ENCODE data around the gene FMNL3.
"Not testable (repeated sequence)": the region's sequence is repeated elsewhere in the genome, so short reads cannot be mapped to it uniquely, and the experiment has no call there.

Gene FMNL3, protein sequence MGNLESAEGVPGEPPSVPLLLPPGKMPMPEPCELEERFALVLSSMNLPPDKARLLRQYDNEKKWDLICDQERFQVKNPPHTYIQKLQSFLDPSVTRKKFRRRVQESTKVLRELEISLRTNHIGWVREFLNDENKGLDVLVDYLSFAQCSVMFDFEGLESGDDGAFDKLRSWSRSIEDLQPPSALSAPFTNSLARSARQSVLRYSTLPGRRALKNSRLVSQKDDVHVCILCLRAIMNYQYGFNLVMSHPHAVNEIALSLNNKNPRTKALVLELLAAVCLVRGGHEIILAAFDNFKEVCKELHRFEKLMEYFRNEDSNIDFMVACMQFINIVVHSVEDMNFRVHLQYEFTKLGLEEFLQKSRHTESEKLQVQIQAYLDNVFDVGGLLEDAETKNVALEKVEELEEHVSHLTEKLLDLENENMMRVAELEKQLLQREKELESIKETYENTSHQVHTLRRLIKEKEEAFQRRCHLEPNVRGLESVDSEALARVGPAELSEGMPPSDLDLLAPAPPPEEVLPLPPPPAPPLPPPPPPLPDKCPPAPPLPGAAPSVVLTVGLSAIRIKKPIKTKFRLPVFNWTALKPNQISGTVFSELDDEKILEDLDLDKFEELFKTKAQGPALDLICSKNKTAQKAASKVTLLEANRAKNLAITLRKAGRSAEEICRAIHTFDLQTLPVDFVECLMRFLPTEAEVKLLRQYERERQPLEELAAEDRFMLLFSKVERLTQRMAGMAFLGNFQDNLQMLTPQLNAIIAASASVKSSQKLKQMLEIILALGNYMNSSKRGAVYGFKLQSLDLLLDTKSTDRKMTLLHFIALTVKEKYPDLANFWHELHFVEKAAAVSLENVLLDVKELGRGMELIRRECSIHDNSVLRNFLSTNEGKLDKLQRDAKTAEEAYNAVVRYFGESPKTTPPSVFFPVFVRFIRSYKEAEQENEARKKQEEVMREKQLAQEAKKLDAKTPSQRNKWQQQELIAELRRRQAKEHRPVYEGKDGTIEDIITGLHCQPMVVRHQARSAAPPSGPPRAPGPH

DNA sequence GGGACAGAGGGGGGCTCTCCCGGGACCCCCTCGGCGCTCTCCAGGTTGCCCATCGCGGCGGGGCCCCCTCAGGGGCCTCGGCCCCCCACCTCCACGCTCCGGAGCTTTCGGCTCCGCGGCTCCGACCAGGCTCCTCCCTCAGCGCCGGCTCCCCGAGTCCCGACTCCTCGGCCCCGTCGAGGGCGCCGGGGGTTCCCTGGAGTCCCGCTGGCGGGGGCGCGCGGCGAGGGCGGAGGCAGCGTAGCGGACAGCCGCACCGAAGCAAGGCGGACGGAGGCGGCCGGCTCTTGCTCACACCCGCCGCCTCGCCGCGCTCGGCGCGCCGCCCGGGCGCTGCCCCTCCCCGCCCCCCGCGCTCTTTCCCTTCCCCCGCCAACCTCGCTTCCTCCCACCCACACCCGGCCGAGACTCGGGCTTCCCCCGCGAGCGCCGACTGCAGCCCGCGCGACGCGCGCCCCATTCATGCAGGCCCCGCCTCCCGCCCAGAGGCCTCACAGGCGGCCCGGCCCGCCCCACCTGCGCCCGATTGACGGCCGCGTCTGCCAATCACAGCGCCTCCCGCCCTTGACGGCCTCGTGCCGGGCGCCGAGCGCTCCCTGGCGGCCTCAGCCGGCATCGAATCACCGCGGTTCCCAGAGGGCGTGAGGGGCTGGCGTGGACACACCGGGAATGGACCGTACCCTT lies at the start of gene FMNL3:
Gene FMNL3 (minus strand): TSS at position 278 of the 684 bp plus-strand sequence. CDS start 225 bp downstream, at position 53.
- peak; percentile 85 for DNase-seq (ENCODE audit: low read depth)
- peak within 1 kb of the TSS; percentile 91 for H3K4me3 ChIP-seq (ENCODE audit: low read depth, low read length)

DNA sequence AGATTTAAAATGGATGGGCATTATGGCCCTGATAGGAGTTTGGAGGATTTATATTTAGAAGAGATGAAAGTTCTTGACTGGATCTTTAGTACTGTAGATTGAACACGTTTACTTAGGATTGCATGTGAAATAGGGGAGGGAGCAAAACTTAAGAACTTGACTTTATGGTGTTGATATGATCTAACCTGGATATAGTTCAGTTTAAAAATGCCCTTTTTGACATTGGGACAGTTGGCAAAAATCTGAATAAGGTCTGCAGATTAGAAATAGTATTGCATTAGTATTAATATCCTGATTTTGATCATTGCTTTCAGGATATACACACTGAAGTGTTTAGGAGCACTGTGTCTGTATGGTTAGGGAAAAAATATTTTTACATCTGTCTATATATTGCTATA lies 43.8 kb upstream of the FMNL3 start:
- DNase-seq (ENCODE audit: low read depth), result no peak

DNA sequence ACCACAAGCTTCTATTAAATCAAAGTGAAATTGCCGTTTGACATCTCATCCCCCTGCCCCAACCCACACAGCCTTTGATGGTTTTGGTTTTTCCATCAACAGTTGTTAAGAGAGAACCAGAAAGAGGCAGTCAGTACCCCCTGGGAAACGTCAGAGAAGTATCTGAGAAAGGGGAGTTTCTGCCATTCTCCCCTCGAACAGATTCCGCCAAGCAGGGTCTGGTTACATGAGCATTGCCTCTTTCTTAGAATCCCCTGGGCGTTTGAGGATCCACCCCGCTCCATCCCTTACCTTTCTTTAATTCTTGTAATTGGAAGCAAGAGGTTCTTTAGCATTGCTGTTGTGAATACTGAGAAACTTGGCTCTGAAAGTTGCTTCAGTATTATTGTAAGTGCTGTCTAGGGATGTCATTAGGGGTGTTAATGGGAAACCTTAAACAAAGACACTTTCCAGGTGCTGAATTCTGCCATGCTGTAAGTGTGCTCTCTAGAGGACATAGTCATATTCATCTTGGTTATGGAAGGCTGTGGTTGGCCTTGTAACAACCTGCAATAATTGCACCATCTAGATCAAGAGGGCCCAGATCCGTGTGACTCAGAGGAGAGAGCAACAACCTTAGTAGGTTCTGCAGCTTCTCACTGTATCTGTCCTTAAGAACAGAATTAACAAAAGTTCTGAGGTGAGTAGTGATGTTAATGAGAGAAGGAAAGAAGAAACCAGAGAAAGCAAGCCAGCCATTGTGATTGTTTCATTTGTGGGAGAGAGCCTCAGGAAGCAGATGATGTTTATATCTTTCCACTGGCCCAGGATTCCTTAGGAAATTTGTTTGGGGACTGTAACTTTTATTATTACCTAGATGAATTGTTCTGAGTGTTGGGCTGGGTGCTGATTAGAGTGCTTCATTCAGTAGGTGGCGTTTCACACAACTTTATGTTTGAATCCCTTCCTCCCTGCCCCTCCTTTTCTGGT lies 43.1 kb upstream of the FMNL3 start:
- DNase-seq (ENCODE audit: low read depth), result peak; percentile 50
- no peak overlapping the region for H3K4me3 ChIP-seq (ENCODE audit: low read depth, low read length)

More for the DNA sequence above, 43.8 kb upstream of the FMNL3 start:
- no peak overlapping the region for H3K4me3 ChIP-seq (ENCODE audit: low read depth, low read length)

DNA sequence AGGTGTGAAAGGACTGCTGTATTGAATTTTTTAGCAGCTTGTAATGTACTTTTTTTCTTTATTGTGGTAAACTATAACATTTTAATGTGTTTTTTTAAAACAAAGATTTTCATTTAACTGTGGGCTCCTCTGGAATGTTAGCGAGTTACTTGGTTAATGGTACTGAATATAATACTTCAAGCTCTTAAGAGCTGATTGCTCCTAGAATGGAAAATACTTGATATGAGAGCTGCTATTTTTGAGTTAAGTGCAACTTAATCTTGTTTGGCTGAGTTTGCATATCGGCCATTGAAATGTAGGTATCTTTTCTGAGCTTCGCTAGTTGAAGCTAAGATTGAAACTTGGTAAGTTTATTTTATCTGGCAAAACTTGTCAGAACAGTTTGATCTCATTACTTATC lies 41.6 kb upstream of the FMNL3 start:
- DNase-seq (ENCODE audit: low read depth), result no peak
- no peak overlapping the region for H3K4me3 ChIP-seq (ENCODE audit: low read depth, low read length)

DNA sequence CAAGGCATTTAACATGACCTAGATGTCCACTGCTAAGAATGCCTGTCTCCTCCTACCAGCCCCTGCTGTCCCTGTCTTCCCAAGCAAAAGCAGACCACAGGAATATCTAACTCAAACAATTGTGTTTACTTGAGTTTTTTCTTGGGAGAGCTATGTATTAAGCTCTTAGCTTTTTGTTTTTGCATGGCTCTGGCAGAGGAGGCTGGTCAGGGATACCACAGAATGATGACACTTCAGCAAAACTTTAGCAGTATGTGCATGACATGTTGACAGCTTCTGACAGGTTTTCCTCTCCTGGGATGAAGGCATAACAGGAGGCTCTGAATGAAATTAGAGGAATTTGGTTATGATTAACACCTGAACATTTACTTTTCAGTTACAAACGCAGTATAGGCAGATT lies 41.1 kb upstream of the FMNL3 start:
- no peak overlapping the region for H3K4me3 ChIP-seq (ENCODE audit: low read depth, low read length)
- DNase-seq (ENCODE audit: low read depth), result no peak

DNA sequence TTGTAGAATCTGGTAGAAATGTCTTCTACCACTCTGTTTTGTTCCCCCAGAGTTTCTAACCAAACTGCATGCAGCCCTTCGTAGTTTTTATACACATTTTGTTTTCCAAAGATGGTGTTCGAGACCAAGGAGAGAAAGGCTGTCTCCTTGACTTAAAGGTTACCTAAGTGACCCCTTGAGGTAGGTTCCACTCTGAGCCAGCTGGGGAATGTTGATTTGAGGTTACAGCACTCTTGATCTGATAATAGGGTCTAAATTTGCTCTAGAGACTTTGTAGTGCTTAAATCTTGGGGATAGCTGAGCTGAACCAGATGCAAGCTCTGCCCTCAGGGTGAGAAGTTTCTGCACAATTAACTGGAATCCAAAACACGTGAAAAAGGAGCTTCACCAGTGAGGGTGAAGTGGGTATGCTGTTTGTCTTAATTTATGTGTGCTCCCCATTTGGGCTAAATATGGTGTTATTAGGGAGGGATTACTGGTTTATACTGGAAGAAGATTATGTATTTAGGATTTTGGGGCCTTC lies 37.2 kb upstream of the FMNL3 start:
- DNase-seq (ENCODE audit: low read depth), result no peak
- H3K4me3 ChIP-seq (ENCODE audit: low read depth, low read length), result no peak overlapping the region

DNA sequence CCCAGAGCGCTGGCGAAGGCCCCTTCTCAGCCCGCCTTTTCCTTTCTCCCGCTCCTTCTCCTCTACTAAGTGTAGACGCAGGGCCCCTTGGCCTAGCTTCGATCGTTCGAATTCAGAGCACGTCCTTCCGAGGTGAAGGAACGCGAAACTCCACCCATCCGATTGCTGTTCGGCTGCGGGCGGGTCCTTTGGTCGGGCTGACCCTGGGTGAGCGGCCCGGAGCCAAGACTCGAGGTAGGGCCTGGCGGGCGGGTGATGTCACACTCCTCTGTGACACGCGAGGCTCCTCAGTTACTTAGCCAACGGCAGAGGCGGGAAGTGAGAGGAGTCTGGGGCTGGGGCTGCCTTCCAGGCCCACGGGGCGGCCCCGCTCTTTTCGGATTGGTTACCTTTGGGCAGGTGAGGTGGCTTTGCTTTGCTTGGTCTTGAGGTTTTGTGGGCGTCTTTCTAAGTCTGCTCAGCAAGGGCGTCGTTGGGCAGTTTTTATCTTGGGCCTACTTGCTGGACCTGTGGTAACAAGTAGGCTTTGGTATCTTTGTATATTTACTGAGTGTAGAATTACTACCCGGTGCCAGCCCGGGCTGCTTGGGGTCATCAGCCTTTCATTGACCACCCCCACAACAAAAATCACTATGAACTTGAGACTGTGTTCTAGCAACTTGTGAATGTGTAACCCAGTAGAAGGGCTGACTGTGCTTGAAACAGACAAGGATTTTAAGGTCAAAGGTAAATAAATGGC lies 34.8 kb upstream of the FMNL3 start:
- H3K4me3 ChIP-seq (ENCODE audit: low read depth, low read length), result peak overlapping the region; percentile 87
- DNase-seq (ENCODE audit: low read depth), result peak; percentile 57

DNA sequence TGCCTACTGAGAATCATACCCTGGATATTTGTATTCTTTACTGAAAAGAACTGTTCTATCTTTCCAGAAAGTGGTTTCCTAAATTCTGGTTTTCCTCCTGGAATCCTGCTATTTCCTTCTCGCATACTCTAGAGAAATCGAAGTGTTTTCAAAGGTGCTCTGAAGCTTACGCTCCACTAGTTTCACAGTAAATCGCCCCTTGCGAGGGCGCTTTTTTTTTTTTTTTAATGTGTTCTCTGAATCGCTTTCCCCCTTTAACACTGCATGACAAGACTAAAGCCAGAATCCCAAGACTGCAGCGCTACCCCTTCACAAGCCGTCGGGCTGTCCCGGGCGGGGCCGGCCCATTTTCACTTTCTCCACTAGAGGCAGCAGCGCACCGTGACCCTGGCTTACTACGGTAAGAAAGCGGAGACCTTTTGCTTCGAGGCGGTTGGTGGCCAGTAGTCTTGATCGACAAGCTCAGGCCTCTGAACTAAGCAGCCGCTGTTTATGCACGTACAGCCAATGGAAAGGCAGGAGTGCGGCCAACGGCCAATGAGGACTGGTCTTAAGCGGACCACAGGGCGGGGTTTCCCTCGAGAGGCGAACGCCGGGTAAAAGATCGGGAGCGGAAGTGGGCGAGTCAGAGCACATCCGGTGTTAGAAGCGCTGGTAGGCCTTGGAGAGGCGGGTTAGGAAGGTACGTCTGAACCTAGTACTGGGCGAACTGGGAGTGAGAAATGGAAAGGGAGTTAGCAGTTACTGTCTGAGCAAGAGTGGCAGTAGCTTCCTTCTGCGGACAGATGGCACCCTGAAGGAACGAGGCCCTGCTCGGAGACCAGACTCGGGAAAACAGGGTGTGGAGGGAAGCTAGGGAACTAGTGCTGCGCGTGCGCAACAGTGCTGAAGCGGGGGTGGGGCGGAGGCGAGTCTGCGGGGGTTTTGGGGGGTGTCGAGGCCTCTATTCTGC lies 34.0 kb upstream of the FMNL3 start, which contains the start of gene TMBIM6:
Gene TMBIM6 (plus strand): TSS at position 628 of the 952 bp plus-strand sequence. CDS start 10,937 bp downstream, outside the sequence.
- DNase-seq (ENCODE audit: low read depth), result peak; percentile 100
- H3K4me3 ChIP-seq (ENCODE audit: low read depth, low read length), result peak within 1 kb of the TSS; percentile 87

DNA sequence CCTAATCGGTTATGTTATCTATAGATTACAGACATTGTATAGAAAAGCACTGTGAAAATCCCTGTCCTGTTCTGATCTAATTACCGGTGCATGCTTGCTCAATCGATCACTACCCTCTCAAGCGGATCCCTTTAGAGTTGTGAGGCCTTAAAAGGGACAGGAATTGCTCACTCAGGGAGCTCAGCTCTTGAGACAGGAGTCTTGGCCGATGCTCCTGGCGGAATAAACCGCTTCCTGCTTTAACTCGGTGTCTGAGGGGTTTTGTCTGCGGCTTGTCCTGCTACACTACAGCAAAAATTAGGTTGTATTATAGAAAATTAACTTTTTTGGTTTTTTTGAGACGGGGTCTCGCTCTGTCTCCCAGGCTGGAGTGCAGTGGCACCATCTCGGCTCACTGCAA lies 33.1 kb upstream of the FMNL3 start:
- DNase-seq (ENCODE audit: low read depth); H3K4me3 ChIP-seq (ENCODE audit: low read depth, low read length): not testable (repeated sequence)

DNA sequence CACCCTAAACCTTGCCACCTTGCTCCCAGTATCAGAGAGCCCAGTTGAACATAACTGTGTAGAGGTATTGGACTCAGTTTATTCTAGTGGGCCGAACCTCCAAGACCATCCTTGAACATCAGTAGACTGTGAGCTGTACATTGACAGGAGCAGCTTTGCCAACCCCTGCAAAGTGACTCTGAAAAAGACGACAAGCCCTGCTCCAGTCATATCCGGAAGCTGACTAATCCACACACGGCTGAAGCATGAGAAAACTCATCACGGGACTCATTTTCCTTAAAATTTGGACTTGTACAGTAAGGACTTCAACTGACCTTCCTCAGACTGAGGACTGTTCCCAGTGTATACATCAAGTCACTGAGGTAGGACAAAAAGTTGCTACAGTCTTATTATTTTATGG lies 31.5 kb upstream of the FMNL3 start:
- DNase-seq (ENCODE audit: low read depth), result not testable (repeated sequence)

DNA sequence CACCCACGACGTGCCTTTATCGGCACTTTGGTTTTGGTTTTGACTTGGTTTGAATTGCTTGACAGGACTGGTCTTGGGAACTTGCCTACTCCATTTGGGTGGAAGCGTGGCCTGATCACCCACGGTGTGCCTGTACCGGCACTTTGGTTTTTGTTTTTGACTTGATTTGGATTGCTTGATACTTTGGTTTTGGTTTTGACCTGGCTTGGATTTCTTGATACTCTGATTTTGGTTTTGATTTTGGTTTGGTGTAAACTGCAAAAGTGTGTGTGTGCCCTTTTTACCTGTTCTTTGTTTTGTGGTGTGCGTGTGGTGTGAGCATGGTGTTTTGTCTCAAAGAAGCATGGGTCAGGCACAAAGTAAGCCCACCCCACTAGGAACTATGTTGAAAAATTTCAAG lies 27.7 kb upstream of the FMNL3 start:
- not testable (repeated sequence) for H3K4me3 ChIP-seq (ENCODE audit: low read depth, low read length); DNase-seq (ENCODE audit: low read depth)

More for the DNA sequence above, 31.5 kb upstream of the FMNL3 start:
- H3K4me3 ChIP-seq (ENCODE audit: low read depth, low read length), result not testable (repeated sequence)

DNA sequence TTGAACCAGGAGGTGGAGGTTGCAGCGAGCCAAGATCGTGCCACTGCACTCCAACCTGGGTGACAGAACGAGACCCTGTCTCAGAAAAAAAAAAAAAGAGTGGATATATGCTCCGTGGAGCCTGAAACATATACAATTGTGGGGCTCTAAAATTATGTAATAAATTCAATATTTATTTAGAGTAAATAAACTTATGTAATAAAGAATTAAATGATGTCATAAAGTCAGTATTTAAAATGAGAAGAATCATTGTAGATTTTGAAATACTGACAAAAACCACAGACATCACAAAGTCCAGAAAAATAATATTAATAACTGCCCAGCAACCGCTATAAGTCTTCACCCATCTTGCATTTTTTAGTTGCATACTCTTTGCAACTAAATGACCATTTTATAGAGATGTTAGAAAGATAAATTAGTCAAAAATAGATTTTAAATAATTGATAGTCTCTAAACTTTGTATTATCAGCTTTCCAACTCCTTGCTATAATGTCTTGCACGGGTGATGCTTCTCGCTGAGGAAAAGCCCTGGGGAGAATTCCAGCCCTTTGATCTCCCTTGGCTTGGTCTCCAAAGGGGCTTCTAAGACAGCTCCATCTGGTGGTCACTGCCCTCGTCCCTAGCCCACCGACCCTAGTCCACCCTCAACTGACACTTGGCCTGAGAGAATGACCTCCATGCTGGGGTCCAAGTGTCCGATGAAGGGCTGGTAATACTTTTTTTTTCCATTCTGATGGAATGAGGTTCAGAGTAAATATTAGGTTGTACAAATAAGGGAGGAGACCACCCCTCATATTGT lies 26.2 kb upstream of the FMNL3 start:
- no peak for DNase-seq (ENCODE audit: low read depth)
- H3K4me3 ChIP-seq (ENCODE audit: low read depth, low read length), result no peak overlapping the region

DNA sequence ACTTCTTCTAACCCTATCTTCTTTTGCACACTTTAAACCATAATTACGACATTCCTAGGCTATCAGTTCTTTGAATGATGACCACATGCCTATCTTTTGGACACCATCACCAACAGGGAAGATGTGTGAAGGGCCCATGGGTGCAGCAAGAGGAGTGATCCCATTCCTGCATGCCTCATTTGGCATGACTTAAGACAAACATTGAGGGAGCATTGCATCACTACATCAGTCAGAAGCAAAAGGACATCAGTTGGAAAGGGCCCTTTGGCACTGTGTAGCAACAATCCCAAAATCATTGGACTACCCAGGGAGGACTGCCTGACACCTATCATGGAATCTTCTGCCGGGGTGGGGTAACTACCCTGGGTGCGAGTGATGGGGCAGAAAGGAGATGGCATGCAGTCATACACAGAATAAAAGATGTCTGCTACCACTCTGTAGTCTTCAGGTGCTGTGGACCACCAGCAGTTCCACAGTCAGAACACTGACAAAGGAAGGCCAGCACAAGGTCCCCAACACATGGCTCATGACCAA lies 23.4 kb upstream of the FMNL3 start:
- no peak for DNase-seq (ENCODE audit: low read depth)
- H3K4me3 ChIP-seq (ENCODE audit: low read depth, low read length), result no peak overlapping the region

DNA sequence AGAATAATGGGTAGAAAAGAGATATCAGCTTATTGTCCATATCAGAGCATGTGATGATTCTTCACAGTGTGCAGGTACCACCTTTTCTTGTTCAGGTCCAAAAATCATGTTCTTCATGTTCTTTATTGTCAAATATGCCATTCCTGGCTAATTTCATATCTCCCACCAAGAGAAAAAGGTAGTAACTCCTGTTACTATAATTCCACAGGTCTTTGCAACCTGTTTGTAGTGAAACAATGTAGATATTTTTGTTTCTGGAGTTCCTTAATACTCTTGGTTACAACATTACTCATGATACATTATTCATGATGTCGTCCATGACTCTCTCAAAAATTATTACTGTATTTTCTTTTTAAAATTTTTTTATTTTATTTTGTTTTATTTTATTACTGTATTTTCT lies 22.8 kb upstream of the FMNL3 start:
- H3K4me3 ChIP-seq (ENCODE audit: low read depth, low read length), result no peak overlapping the region
- no peak for DNase-seq (ENCODE audit: low read depth)

DNA sequence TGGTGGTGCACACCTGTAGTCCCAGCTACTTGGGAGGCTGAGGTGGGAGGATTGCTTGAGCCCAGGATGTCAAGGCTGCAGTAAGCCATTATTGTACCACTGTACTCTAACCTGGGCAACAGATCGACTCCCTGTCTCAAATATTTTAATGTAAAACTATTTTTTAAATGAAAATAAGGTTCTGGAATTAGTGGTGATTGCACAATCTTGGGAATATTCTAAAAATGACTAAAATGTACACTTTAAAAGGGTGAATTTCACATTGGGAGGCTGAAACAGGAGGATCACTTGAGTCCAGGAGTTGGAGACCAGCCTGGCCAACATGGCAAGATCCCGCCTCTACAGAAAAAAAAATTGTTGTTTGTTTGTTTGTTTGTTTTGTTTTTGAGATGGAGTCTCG lies 21.2 kb upstream of the FMNL3 start:
- no peak overlapping the region for H3K4me3 ChIP-seq (ENCODE audit: low read depth, low read length)
- DNase-seq (ENCODE audit: low read depth), result no peak

Data from skeletal muscle cell (primary cell).